IMR-90 (cell line): ENCODE measurements around the gene DYNC1H1. TPM values are rescaled to one million over a fixed set of nuclear protein-coding genes. Genes with fewer than 3 reads are reported as not detected.

Experiments used
- ATAC-seq: fragments of 200-7000 bp; cut with Tn5 transposase; 2 replicates; pipeline ENCODE4 v1.9.1; 2020; ENCODE audit warnings: low read depth, mild to moderate bottlenecking, moderate library complexity
- BruUV-seq: library from RNA; stranded (reverse); fragments of 400-500 nt; replicated peaks from 2 replicates; lab custom pipeline; 2021; lab: Mats Ljungman, UMichigan
- CTCF ChIA-PET: fragments of 300-600 bp; formaldehyde crosslinking; extraction: SDS; loops from one replicate; lab custom pipeline; 2021; ENCODE audit warnings: antibody characterized with exemption; lab: Yijun Ruan, JAX
- POLR2A ChIA-PET: fragments of 300-600 bp; sonication (Branson Sonifier 250); formaldehyde crosslinking; loops from one replicate; lab custom pipeline; 2022; ENCODE audit warnings: antibody characterized with exemption; ENCODE audit not compliant: unreplicated experiment; lab: Charles Lee
- DNase-seq: peaks from one replicate; pipeline ENCODE4 v3.0.0; 2013
- H2AFZ ChIP-seq: replicated peaks from 2 replicates; pipeline ENCODE3; 2013; ENCODE audit warnings: low read length, mild to moderate bottlenecking; ENCODE audit not compliant: poor library complexity
- H2AK5ac ChIP-seq: 2 replicates; pipeline ENCODE4 v1.6.1; 2013; ENCODE audit warnings: low read depth, low read length, inconsistent platforms
- H2AK9ac ChIP-seq: replicated peaks from 2 replicates; pipeline ENCODE3; 2013; ENCODE audit warnings: mild to moderate bottlenecking, low read depth, low read length, moderate library complexity; ENCODE audit not compliant: poor library complexity
- H2BK120ac ChIP-seq: 2 replicates; pipeline ENCODE4 v1.6.1; 2013; ENCODE audit warnings: low read depth, low read length, inconsistent platforms
- H2BK15ac ChIP-seq: 3 replicates; pipeline ENCODE4 v1.6.1; 2013; ENCODE audit warnings: low read depth, low read length, inconsistent platforms
- H2BK20ac ChIP-seq: 2 replicates; pipeline ENCODE4 v1.6.1; 2013; ENCODE audit warnings: low read depth, mild to moderate bottlenecking, inconsistent platforms, low read length, moderate library complexity
- H2BK5ac ChIP-seq: 2 replicates; pipeline ENCODE4 v1.6.1; 2013; ENCODE audit warnings: mild to moderate bottlenecking, low read depth, low read length, inconsistent platforms; ENCODE audit not compliant: poor library complexity, severe bottlenecking
- H3K14ac ChIP-seq: replicated peaks from 2 replicates; pipeline ENCODE4 v1.6.1; 2013; ENCODE audit warnings: low read depth, low read length, inconsistent platforms
- H3K18ac ChIP-seq: 2 replicates; pipeline ENCODE4 v1.6.1; 2013; ENCODE audit warnings: low read depth, low read length, control low read depth
- H3K23ac ChIP-seq: 2 replicates; pipeline ENCODE4 v1.6.1; 2013; ENCODE audit warnings: low read depth, low read length, inconsistent platforms
- H3K27ac ChIP-seq: 2 replicates; pipeline ENCODE4 v1.5.1; 2013; ENCODE audit warnings: mild to moderate bottlenecking, control low read depth, low read length; ENCODE audit not compliant: insufficient read depth
- H3K27me3 ChIP-seq: 2 replicates; pipeline ENCODE4 v1.6.1; 2013; ENCODE audit warnings: low read length; ENCODE audit not compliant: control insufficient read depth, insufficient read depth
- H3K36me3 ChIP-seq: 2 replicates; pipeline ENCODE4 v1.6.1; 2013; ENCODE audit warnings: low read length, mixed read lengths; ENCODE audit not compliant: control insufficient read depth, insufficient read depth
- H3K4ac ChIP-seq: 2 replicates; pipeline ENCODE4 v1.6.1; 2013; ENCODE audit warnings: low read depth, low read length, inconsistent platforms
- H3K4me1 ChIP-seq: 2 replicates; pipeline ENCODE4 v1.6.1; 2013; ENCODE audit warnings: low read length, mixed read lengths; ENCODE audit not compliant: control insufficient read depth, insufficient read depth
- H3K4me2 ChIP-seq: 2 replicates; pipeline ENCODE4 v1.6.1; 2013; ENCODE audit warnings: low read depth, mild to moderate bottlenecking, control low read depth, low read length, moderate library complexity
- H3K4me3 ChIP-seq: 2 replicates; pipeline ENCODE4 v1.5.1; 2013; ENCODE audit warnings: low read depth, mild to moderate bottlenecking, control low read depth, low read length, moderate library complexity; ENCODE audit not compliant: insufficient read depth
- H3K56ac ChIP-seq: 2 replicates; pipeline ENCODE4 v1.6.1; 2013; ENCODE audit warnings: low read length, inconsistent platforms; ENCODE audit not compliant: insufficient read depth; ENCODE audit errors: extremely low read depth
- H3K79me1 ChIP-seq, 2 experiments: 2 replicates each; pipeline ENCODE4 v1.6.1; 2013; ENCODE audit warnings: low read length in 2 of 2, inconsistent platforms in 1 of 2, low read depth in 1 of 2
- H3K9ac ChIP-seq: 2 replicates; pipeline ENCODE4 v1.6.1; 2013; ENCODE audit warnings: low read depth, low read length, control low read depth
- H3K9me1 ChIP-seq: 2 replicates; pipeline ENCODE4 v1.6.1; 2013; ENCODE audit warnings: low read length, inconsistent platforms; ENCODE audit not compliant: insufficient read depth
- H3K9me3 ChIP-seq: 2 replicates; pipeline ENCODE4 v1.6.1; 2013; ENCODE audit warnings: low read length; ENCODE audit not compliant: control insufficient read depth, insufficient read depth
- H4K20me1 ChIP-seq: 2 replicates; pipeline ENCODE4 v1.6.1; 2013; ENCODE audit warnings: low read length, inconsistent platforms; ENCODE audit not compliant: insufficient read depth
- H4K5ac ChIP-seq: 2 replicates; pipeline ENCODE4 v1.6.1; 2013; ENCODE audit warnings: mild to moderate bottlenecking, low read depth, low read length, control low read depth
- H4K8ac ChIP-seq, 2 experiments: 2 replicates each; pipeline ENCODE4 v1.6.1; 2013; ENCODE audit warnings: low read depth in 2 of 2, low read length in 2 of 2, control low read depth in 1 of 2, inconsistent platforms in 1 of 2
- H4K91ac ChIP-seq: 2 replicates; pipeline ENCODE4 v1.6.1; 2013; ENCODE audit warnings: low read depth, low read length, inconsistent platforms; ENCODE audit not compliant: insufficient read depth
- BHLHE40 ChIP-seq: fragments of 150-350 bp; IDR thresholded peaks from 2 replicates; pipeline ENCODE4 v1.6.1; 2016; ENCODE audit warnings: mild to moderate bottlenecking, low read depth, low read length
- CEBPB ChIP-seq: IDR thresholded peaks from 2 replicates; pipeline ENCODE4 v1.6.1; 2012; ENCODE audit warnings: low read depth, low read length, improper control_type of control experiment
- CHD1 ChIP-seq: IDR thresholded peaks from 2 replicates; pipeline ENCODE4 v1.6.1; 2012; ENCODE audit warnings: low read depth, low read length, improper control_type of control experiment
- FOS ChIP-seq: fragments of 150-350 bp; IDR thresholded peaks from 2 replicates; pipeline ENCODE4 v1.6.1; 2016; ENCODE audit warnings: low read depth, low read length
- MAFK ChIP-seq: IDR thresholded peaks from 2 replicates; pipeline ENCODE4 v1.6.1; 2012; ENCODE audit warnings: low read depth, low read length, improper control_type of control experiment
- MAZ ChIP-seq: IDR thresholded peaks from 2 replicates; pipeline ENCODE4 v1.6.1; 2012; ENCODE audit warnings: low read depth, mild to moderate bottlenecking, low read length, improper control_type of control experiment, moderate library complexity, borderline replicate concordance
- MXI1 ChIP-seq: IDR thresholded peaks from 2 replicates; pipeline ENCODE4 v1.6.1; 2012; ENCODE audit warnings: low read depth, mild to moderate bottlenecking, low read length, moderate library complexity, borderline replicate concordance
- NFE2L2 ChIP-seq: fragments of 150-350 bp; IDR thresholded peaks from 2 replicates; pipeline ENCODE4 v1.6.1; 2016; ENCODE audit warnings: low read depth, mild to moderate bottlenecking, low read length
- POLR2A ChIP-seq: IDR thresholded peaks from 2 replicates; pipeline ENCODE4 v1.6.1; 2012; ENCODE audit warnings: mild to moderate bottlenecking, low read depth, low read length
- RAD21 ChIP-seq: IDR thresholded peaks from 2 replicates; pipeline ENCODE4 v1.6.1; 2012; ENCODE audit warnings: low read length, improper control_type of control experiment
- RFX5 ChIP-seq: IDR thresholded peaks from 2 replicates; pipeline ENCODE4 v1.8.0; 2012; ENCODE audit warnings: low read depth, mild to moderate bottlenecking, low read length, moderate library complexity
- SMC3 ChIP-seq: fragments of 150-350 bp; IDR thresholded peaks from 2 replicates; pipeline ENCODE4 v1.6.1; 2016; ENCODE audit warnings: low read depth, mild to moderate bottlenecking, antibody characterized with exemption, low read length, moderate library complexity
- USF2 ChIP-seq: fragments of 150-350 bp; IDR thresholded peaks from 2 replicates; pipeline ENCODE4 v1.6.1; 2017; ENCODE audit warnings: mild to moderate bottlenecking, antibody characterized with exemption, low read length, low read depth
- WGBS, 2 experiments: methylation state at CpG; one replicate each; pipeline versions ENCODE4 v1.1.5 to v1.1.7; 2013; ENCODE audit warnings: missing lambda C conversion rate in 2 of 2; ENCODE audit not compliant: insufficient read length in 1 of 2; ENCODE audit errors: extremely low coverage in 2 of 2; 5-methylcytosine and 5-hydroxymethylcytosine counted together
- dilution Hi-C: fragments of 300-500 bp; cut with HindIII; formaldehyde crosslinking; loops from one replicate; pipeline ENCODE4 v1.14.3; 2018; ENCODE audit warnings: low sequenced_read_pairs; ENCODE audit not compliant: unreplicated experiment
- in situ Hi-C: fragments of 300-500 bp; cut with MboI; formaldehyde crosslinking; loops from 3 replicates; pipeline ENCODE4 v1.14.3; 2019; ENCODE audit warnings: low sequenced_read_pairs, inconsistent platforms, mixed read lengths
- intact Hi-C: fragments of 100-400 bp; cut with micrococcal nuclease; formaldehyde crosslinking; loops from 2 replicates; pipeline ENCODE4 v1.10.0; 2022
- polyA plus RNA-seq, 3 experiments: library from polyadenylated mRNA; depleted of rRNA; stranded (reverse); fragments of >200 nt; gene quantifications; 2 replicates each; pipeline ENCODE4 v1.2.3, GENCODE V29; 2012; ENCODE audit warnings: low replicate concordance in 1 of 3
- total RNA-seq: library from RNA; depleted of rRNA; stranded (reverse); fragments of >200 nt; gene quantifications from 2 replicates; pipeline ENCODE4 v1.2.3, GENCODE V29; 2012
- TF ChIP-seq, protein P1 (sequence below): conservative IDR thresholded peaks from 2 replicates; pipeline ENCODE4 v1.5.1; 2012; ENCODE audit warnings: mild to moderate bottlenecking, low read depth, low read length, improper control_type of control experiment

DYNC1H1 gene
- total and polyA plus RNA-seq, 2 of the 4 experiments (the other 2 are of a cell fraction), result 240 to 670 TPM

GRCh38 chr14:102007916-102008418 is 43.6 kb downstream of the DYNC1H1 start:
- dilution Hi-C loops, result no loop called here
- no TSS peak for BruUV-seq

More at GRCh38 chr14:102007916-102008418, 43.6 kb downstream of the DYNC1H1 start:
- Histone ChIP-seq H3K4me2 (no peak overlapping the region), H2BK15ac (no peak overlapping the region), H4K5ac (no peak overlapping the region), H4K8ac (no peak overlapping the region), H4K91ac (no peak overlapping the region), H2AK5ac (no peak overlapping the region), H3K23ac (no peak overlapping the region), H4K20me1 (peaks cover 5% of the 10 kb centered on the region; the same call in 1 of the 2 replicates), H2AFZ (no peak overlapping the region), H3K9me3 (no peaks in the 10 kb centered on the region), H2AK9ac (no peak overlapping the region), H3K79me1 (peaks cover 17 to 43% of the 10 kb centered on the region in 2 experiments; a peak in 3 of 4 replicates), H3K36me3 (peaks cover 84% of the 10 kb centered on the region), H3K14ac (no peak overlapping the region), H2BK5ac (no peak overlapping the region), H3K27ac (no peak overlapping the region), H3K4me3 (no peak overlapping the region), H3K18ac (no peak overlapping the region), H2BK20ac (no peak overlapping the region), H3K9ac (no peak overlapping the region), H3K27me3 (no peaks in the 10 kb centered on the region), H3K9me1 (peaks cover 7% of the 10 kb centered on the region; the same call in 1 of the 2 replicates), H3K4me1 (no peaks in the 10 kb centered on the region), H3K4ac (no peak overlapping the region), H3K56ac (no peak overlapping the region), H2BK120ac (no peak overlapping the region)
- DNase-seq (no peak), ATAC-seq (no peak)
- TF ChIP-seq MXI1, result no peak
- TF ChIP-seq FOS, result no peak
- no peak for TF ChIP-seq CEBPB
- TF ChIP-seq RAD21, result no peak
- TF ChIP-seq BHLHE40, result no peak
- TF ChIP-seq CHD1, result no peak
- no peak for TF ChIP-seq MAFK
- no peak for TF ChIP-seq RFX5
- no peak for TF ChIP-seq USF2
- no peak for TF ChIP-seq MAZ
- TF ChIP-seq SMC3, result no peak
- TF ChIP-seq, protein P1, sequence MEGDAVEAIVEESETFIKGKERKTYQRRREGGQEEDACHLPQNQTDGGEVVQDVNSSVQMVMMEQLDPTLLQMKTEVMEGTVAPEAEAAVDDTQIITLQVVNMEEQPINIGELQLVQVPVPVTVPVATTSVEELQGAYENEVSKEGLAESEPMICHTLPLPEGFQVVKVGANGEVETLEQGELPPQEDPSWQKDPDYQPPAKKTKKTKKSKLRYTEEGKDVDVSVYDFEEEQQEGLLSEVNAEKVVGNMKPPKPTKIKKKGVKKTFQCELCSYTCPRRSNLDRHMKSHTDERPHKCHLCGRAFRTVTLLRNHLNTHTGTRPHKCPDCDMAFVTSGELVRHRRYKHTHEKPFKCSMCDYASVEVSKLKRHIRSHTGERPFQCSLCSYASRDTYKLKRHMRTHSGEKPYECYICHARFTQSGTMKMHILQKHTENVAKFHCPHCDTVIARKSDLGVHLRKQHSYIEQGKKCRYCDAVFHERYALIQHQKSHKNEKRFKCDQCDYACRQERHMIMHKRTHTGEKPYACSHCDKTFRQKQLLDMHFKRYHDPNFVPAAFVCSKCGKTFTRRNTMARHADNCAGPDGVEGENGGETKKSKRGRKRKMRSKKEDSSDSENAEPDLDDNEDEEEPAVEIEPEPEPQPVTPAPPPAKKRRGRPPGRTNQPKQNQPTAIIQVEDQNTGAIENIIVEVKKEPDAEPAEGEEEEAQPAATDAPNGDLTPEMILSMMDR, result no peak
- no peak for TF ChIP-seq POLR2A
- TF ChIP-seq NFE2L2, result no peak
- intact Hi-C loops (no loop called here), in situ Hi-C loops (no loop called here)
- 92% methylated on average over 2 of the region's 14 CpGs; no CpG with 5 or more reads in 1 of the 2 experiments for WGBS, 2 experiments
- ChIA-PET CTCF (no interaction called here), POLR2A (no interaction called here)
